Measurements from ENCODE around the gene SETD1B. TPM values are rescaled to one million over a fixed set of nuclear protein-coding genes. Genes with fewer than 3 reads are reported as not detected.

Gene SETD1B
- total RNA-seq, 1 experiment from 2014 or later, result 23.8 TPM

- no peak for DNase-seq (ENCODE audit: low spot score)
- Histone ChIP-seq H3K27me3 (replicated peaks; ENCODE audit: insufficient read depth, low read depth, low read length, poor library complexity) (no peaks in the 10 kb centered on the region), H3K27ac (ENCODE audit: low read depth, low read length, poor library complexity, severe bottlenecking) (peak overlapping the region; percentile 14), H3K9me3 (ENCODE audit: low read depth, low read length, poor library complexity, severe bottlenecking) (no peaks in the 10 kb centered on the region), H3K4me1 (ENCODE audit: insufficient read depth, low read length, poor library complexity, severe bottlenecking) (peaks cover 23% of the 10 kb centered on the region), H3K4me3 (ENCODE audit: low read depth, low read length, poor library complexity, severe bottlenecking) (peak overlapping the region; percentile 81), H3K36me3 (ENCODE audit: insufficient read depth, low read length, poor library complexity, severe bottlenecking) (peaks cover 25% of the 10 kb centered on the region)
- intact Hi-C loops (cut with micrococcal nuclease; ENCODE audit: unreplicated experiment), result no loop called here
- ChIA-PET CTCF (interaction anchor here (3.6 kb wide), 1 partner anchor 12 kb away, joined by 30 read pairs; the partner anchor contains the start of gene RHOF), POLR2A (ENCODE audit: low non-redundant PET) (interaction anchor here (0.5 to 1.2 kb wide), 2 partner anchors 10 to 189 kb away, joined by 3 read pairs; no protein-coding TSS in a partner anchor)
- no TSS peak for BruUV-seq (replicated peaks)
- TF ChIP-seq CTCF (conservative IDR thresholded peaks at IDR 0.05; ENCODE audit: low read depth, low read length) (no peak), EZH2 (IDR thresholded peaks at IDR 0.05; ENCODE audit: borderline replicate concordance, low read depth, low read length, poor library complexity, severe bottlenecking) (no peak)
Observed at GRCh38 chr12:121806546-121807423, 3.0 kb downstream of the SETD1B start.

DNA sequence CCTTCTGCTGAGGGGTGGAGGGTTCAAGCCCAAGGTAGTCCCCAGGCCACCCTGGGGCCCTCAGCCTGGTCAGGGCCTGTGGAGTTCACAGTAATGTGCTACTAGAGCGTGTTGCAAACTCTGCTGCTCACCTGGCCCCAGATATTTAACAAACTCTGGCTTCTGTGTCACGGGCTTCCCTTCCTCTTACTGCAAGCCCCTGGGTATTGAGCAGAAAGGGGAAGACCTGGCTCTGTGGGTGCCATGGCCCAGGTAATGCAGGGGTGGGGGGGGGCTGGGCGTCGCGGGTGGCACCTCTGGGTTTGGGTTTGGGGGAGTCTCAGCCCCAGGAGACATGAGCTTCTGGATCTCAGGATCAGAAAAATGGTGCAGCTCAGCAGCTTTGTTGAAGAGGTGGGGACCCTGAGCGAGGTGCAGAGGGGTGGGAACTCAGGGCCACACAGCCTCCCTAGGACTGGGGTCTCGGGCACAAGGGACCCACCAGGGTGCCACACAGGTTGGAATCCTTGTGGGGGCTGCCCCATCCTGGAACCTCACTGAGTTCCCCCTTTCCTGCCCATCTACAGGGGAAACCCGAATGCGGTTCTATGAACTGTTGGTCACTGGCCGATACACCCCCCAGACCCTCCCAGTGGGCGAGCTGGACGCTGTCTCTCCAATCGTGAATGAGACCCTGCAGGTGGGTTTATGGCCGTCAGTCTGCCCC is 4.0 kb downstream of the SETD1B start:
- no peak for DNase-seq (ENCODE audit: low spot score)
- intact Hi-C loops (cut with micrococcal nuclease; ENCODE audit: unreplicated experiment), result no loop called here
- ChIA-PET POLR2A (ENCODE audit: low non-redundant PET) (no interaction called here), CTCF (interaction anchor here (1.5 to 3.6 kb wide), 2 partner anchors 13 kb away, joined by 4 to 30 read pairs; partner anchors contain the start of gene RHOF)
- TF ChIP-seq CTCF (conservative IDR thresholded peaks at IDR 0.05; ENCODE audit: low read depth, low read length), result no peak
- TF ChIP-seq EZH2 (IDR thresholded peaks at IDR 0.05; ENCODE audit: borderline replicate concordance, low read depth, low read length, poor library complexity, severe bottlenecking), result no peak
- peaks cover 28% of the 10 kb centered on the region for H3K4me1 ChIP-seq (ENCODE audit: insufficient read depth, low read length, poor library complexity, severe bottlenecking)
- no peaks in the 10 kb centered on the region for H3K9me3 ChIP-seq (ENCODE audit: low read depth, low read length, poor library complexity, severe bottlenecking)
- no peak overlapping the region for H3K4me3 ChIP-seq (ENCODE audit: low read depth, low read length, poor library complexity, severe bottlenecking)
- no peak overlapping the region for H3K27ac ChIP-seq (ENCODE audit: low read depth, low read length, poor library complexity, severe bottlenecking)
- no peaks in the 10 kb centered on the region for H3K27me3 ChIP-seq (replicated peaks; ENCODE audit: insufficient read depth, low read depth, low read length, poor library complexity)
- peaks cover 26% of the 10 kb centered on the region for H3K36me3 ChIP-seq (ENCODE audit: insufficient read depth, low read length, poor library complexity, severe bottlenecking)
- no TSS peak for BruUV-seq (replicated peaks)

DNA sequence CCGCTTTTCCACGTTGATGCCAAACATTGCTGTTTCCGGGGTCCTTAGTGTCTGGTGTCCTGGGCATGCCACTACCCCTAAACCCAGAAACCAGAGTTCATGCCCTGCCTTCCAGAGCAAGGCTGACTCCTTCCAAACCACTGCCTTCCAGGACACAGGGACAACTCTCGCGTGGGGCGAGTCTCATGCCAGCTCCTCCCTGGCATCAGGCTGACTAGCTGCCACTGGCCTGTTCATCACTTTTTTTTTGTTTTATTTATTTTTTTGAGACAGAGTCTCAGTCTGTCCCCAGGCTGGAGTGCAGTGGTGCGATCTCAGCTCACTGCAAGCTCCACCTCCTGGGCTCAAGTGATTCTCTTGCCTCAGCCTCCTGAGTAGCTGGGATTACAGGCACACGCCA is 4.8 kb downstream of the SETD1B start:
- no peaks in the 10 kb centered on the region for H3K27me3 ChIP-seq (replicated peaks; ENCODE audit: insufficient read depth, low read depth, low read length, poor library complexity)
- no peak for DNase-seq (ENCODE audit: low spot score)
- TF ChIP-seq EZH2 (IDR thresholded peaks at IDR 0.05; ENCODE audit: borderline replicate concordance, low read depth, low read length, poor library complexity, severe bottlenecking) (no peak), CTCF (conservative IDR thresholded peaks at IDR 0.05; ENCODE audit: low read depth, low read length) (no peak)
- intact Hi-C loops (cut with micrococcal nuclease; ENCODE audit: unreplicated experiment), result no loop called here
- H3K4me3 ChIP-seq (ENCODE audit: low read depth, low read length, poor library complexity, severe bottlenecking), result no peak overlapping the region
- CTCF ChIA-PET, result interaction anchor here (1.5 kb wide), 1 partner anchor 14 kb away, joined by 4 read pairs; no protein-coding TSS in a partner anchor
- H3K4me1 ChIP-seq (ENCODE audit: insufficient read depth, low read length, poor library complexity, severe bottlenecking), result peaks cover 33% of the 10 kb centered on the region
- H3K36me3 ChIP-seq (ENCODE audit: insufficient read depth, low read length, poor library complexity, severe bottlenecking), result peaks cover 34% of the 10 kb centered on the region
- POLR2A ChIA-PET (ENCODE audit: low non-redundant PET), result no interaction called here
- H3K9me3 ChIP-seq (ENCODE audit: low read depth, low read length, poor library complexity, severe bottlenecking), result no peaks in the 10 kb centered on the region
- no peak overlapping the region for H3K27ac ChIP-seq (ENCODE audit: low read depth, low read length, poor library complexity, severe bottlenecking)
- no TSS peak for BruUV-seq (replicated peaks)

Data from A673 (cell line).